ENCODE results near the gene AAMDC.

- TF ChIP-seq BACH1 (IDR thresholded peaks at IDR 0.05; ENCODE audit: borderline replicate concordance), result no peak
- no peak for TF ChIP-seq POLR2A (IDR thresholded peaks at IDR 0.05; ENCODE audit: low read depth, low read length)
Measured at GRCh38 chr11:77828926-77829325, 8.0 kb downstream of the AAMDC start.
